AG04449 (cell line): ENCODE results near the gene CAT.
"Not testable (repeated sequence)": the region's sequence is repeated elsewhere in the genome, so short reads cannot be mapped to it uniquely, and the experiment has no call there.

ENCODE experiments used
- CTCF ChIA-PET: fragments of 350-600 bp; formaldehyde crosslinking; extraction: SDS; loops from one replicate; lab custom pipeline; 2021; ENCODE audit warnings: antibody characterized with exemption; lab: Yijun Ruan, JAX
- POLR2A ChIA-PET: fragments of 400-600, 350-600 bp; formaldehyde crosslinking; extraction: SDS; loops from one replicate; lab custom pipeline; 2020; ENCODE audit warnings: antibody characterized with exemption, inconsistent platforms; lab: Yijun Ruan, JAX
- DNase-seq: peaks from one replicate; pipeline ENCODE4 v3.0.0-alpha.2; 2010; ENCODE audit warnings: low read depth, low spot score
- H3K4me3 ChIP-seq: 2 replicates; pipeline ENCODE4 v1.5.1; 2011; ENCODE audit warnings: low read depth, mild to moderate bottlenecking, control low read depth, low read length
- TF ChIP-seq, protein P1 (sequence below): IDR thresholded peaks from one replicate; pipeline ENCODE4 v1.5.1; 2011; ENCODE audit warnings: mild to moderate bottlenecking, moderate library complexity, low read length, control low read depth, inconsistent platforms; ENCODE audit not compliant: insufficient read depth; ENCODE audit errors: missing control alignments

The CAT gene

DNA sequence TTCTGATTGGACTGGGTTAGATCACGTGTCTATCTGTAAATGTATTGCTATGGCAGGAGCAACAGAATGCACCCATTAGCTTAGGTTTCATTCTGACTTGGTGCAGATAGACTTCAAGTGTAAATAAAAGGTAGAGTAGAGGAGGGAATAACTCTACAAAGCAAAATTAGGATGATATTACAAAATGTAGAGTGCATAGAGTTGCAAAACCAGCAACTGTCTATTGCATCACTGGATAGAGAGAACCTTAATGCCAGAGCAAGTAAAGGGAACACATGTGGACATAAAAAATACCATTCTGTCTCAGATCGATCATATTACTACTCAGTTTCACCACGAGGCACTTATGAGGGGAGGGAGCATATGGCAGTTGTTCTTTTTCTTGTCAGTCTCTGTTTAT is 22.0 kb upstream of the CAT start:
- ChIA-PET POLR2A (no interaction called here), CTCF (interaction anchor here (1.1 to 1.5 kb wide), 3 partner anchors 9 to 77 kb away, joined by 3 read pairs; no protein-coding TSS in a partner anchor)
- H3K4me3 ChIP-seq: no peak overlapping the region
- TF ChIP-seq, protein P1, sequence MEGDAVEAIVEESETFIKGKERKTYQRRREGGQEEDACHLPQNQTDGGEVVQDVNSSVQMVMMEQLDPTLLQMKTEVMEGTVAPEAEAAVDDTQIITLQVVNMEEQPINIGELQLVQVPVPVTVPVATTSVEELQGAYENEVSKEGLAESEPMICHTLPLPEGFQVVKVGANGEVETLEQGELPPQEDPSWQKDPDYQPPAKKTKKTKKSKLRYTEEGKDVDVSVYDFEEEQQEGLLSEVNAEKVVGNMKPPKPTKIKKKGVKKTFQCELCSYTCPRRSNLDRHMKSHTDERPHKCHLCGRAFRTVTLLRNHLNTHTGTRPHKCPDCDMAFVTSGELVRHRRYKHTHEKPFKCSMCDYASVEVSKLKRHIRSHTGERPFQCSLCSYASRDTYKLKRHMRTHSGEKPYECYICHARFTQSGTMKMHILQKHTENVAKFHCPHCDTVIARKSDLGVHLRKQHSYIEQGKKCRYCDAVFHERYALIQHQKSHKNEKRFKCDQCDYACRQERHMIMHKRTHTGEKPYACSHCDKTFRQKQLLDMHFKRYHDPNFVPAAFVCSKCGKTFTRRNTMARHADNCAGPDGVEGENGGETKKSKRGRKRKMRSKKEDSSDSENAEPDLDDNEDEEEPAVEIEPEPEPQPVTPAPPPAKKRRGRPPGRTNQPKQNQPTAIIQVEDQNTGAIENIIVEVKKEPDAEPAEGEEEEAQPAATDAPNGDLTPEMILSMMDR: no peak
- no peak for DNase-seq

DNA sequence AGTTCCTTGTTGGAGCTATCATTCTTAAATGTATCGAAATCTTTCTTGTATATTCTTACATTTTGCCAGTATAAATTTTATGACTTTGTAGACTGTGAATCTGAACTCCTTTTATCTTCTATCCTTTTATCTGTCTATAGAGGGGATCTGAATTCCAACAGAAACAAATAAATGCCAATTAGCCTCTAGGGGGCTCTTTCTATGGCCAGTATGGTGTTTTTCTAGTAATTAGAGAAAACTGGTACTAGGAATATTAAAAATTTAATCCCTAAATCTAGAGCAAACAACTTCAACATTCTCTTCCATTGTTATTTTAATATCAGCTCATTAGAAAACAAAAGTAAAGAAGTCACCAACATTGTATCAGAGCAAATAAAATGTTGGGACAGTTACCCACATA is 21.5 kb upstream of the CAT start:
- DNase-seq: no peak
- CTCF ChIA-PET: interaction anchor here (1.1 to 1.5 kb wide), 2 partner anchors 10 to 14 kb away, joined by 3 read pairs; no protein-coding TSS in a partner anchor
- no peak overlapping the region for H3K4me3 ChIP-seq
- POLR2A ChIA-PET: no interaction called here
- TF ChIP-seq, protein P1: no peak

DNA sequence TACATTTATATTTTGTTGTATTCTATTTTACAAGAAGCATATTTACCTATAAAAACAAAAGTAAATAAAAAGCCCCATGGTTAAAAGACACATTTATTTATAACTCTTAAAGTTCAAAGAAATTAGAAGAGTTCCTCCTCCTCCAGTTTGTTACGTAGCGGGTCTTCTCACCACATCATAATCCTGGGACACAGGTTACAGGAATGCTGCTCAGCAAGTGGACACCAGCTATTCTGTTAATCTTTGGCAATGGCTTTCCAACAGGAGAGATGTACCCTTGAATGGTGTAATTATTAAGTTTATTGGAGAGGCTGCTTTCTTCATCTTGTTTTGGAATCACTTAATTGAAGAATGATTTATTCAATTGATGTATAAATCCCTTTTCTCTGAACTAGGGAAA is 19.6 kb upstream of the CAT start:
- DNase-seq: no peak
- H3K4me3 ChIP-seq: no peak overlapping the region
- POLR2A ChIA-PET: no interaction called here
- TF ChIP-seq, protein P1: no peak
- CTCF ChIA-PET: no interaction called here

GRCh38 chr11:34423300-34423699 is 15.4 kb upstream of the CAT start:
- DNase-seq: no peak
- ChIA-PET POLR2A (no interaction called here), CTCF (no interaction called here)
- TF ChIP-seq, protein P1: no peak
- H3K4me3 ChIP-seq: no peak overlapping the region

DNA sequence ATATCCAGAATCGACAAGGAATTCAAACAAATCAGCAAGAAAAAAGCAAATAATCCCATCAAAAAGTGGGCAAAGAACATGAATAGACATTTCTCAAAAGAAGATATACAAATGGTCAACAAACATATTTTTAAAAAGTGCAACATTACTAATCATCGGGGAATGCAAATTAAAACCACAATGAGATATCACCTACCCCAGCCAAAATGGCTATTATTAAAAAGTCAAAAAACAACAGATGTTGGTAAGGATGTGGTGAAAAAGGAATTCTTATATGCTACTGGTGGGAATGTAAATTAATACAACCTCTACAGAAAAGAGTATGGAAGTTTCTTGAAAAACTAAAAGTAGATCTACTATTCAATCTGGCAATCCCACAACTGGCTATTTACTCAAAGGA is 13.9 kb upstream of the CAT start:
- DNase-seq, H3K4me3 ChIP-seq, CTCF ChIA-PET, POLR2A ChIA-PET: not testable (repeated sequence)

GRCh38 chr11:34425360-34425759 is 13.4 kb upstream of the CAT start:
- ChIA-PET CTCF (interaction anchor here (1.6 kb wide), 1 partner anchor 67 kb away, joined by 5 read pairs; no protein-coding TSS in a partner anchor), POLR2A (interaction anchor here (1.7 kb wide), 1 partner anchor 13 kb away, joined by 4 read pairs; no protein-coding TSS in a partner anchor)
- no peak overlapping the region for H3K4me3 ChIP-seq
- TF ChIP-seq, protein P1: no peak
- DNase-seq: no peak

DNA sequence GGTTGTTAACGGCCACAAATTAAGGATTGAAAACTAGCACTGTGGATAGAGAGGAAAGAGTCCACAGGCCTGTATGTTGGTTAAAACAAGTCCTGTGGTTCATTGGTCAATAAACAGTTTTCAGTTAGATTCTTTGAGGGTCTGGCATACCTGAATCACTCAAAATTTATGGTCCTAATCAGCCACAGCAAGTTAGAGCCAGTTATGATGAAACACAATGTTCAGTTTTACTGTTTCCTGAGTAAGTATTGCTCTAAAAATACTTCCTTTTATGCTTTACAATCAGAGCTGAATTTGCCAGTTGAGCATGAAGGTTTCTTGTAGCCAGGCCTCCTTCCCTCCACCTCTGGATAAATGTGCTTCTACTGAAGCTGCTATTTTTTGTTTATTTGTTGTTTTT is 12.9 kb upstream of the CAT start:
- POLR2A ChIA-PET: interaction anchor here (0.7 to 1.7 kb wide), 2 partner anchors 12 to 24 kb away, joined by 4 read pairs; no protein-coding TSS in a partner anchor
- DNase-seq: no peak
- H3K4me3 ChIP-seq: no peak overlapping the region
- TF ChIP-seq, protein P1: no peak
- CTCF ChIA-PET: interaction anchor here (0.7 to 1.6 kb wide), 2 partner anchors 12 to 67 kb away, joined by 5 read pairs; partner anchors contain the start of gene CAT
